AG04449 (cell line): Measurements from ENCODE around the gene FAM24B.
A peak's percentile ranks its signal among the peaks of the same experiment; 100 is the strongest.
"Not testable (repeated sequence)": the region's sequence is repeated elsewhere in the genome, so short reads cannot be mapped to it uniquely, and the experiment has no call there.

Experiments used
- CTCF ChIA-PET: fragments of 350-600 bp; formaldehyde crosslinking; extraction: SDS; loops from one replicate; lab custom pipeline; 2021; ENCODE audit warnings: antibody characterized with exemption; lab: Yijun Ruan, JAX
- POLR2A ChIA-PET: fragments of 400-600, 350-600 bp; formaldehyde crosslinking; extraction: SDS; loops from one replicate; lab custom pipeline; 2020; ENCODE audit warnings: antibody characterized with exemption, inconsistent platforms; lab: Yijun Ruan, JAX
- DNase-seq: peaks from one replicate; pipeline ENCODE4 v3.0.0-alpha.2; 2010; ENCODE audit warnings: low read depth, low spot score
- H3K4me3 ChIP-seq: 2 replicates; pipeline ENCODE4 v1.5.1; 2011; ENCODE audit warnings: low read depth, mild to moderate bottlenecking, control low read depth, low read length
- CTCF ChIP-seq: IDR thresholded peaks from one replicate; pipeline ENCODE4 v1.5.1; 2011; ENCODE audit warnings: mild to moderate bottlenecking, moderate library complexity, low read length, control low read depth, inconsistent platforms; ENCODE audit not compliant: insufficient read depth; ENCODE audit errors: missing control alignments

Gene FAM24B

GRCh38 chr10:122884166-122884565 lies 4.8 kb upstream of the FAM24B start:
- POLR2A ChIA-PET = no interaction called here

GRCh38 chr10:122882766-122883165 lies 3.4 kb upstream of the FAM24B start:
- POLR2A ChIA-PET = no interaction called here
- H3K4me3 ChIP-seq = no peak overlapping the region
- CTCF ChIA-PET = no interaction called here

More at GRCh38 chr10:122884166-122884565, 4.8 kb upstream of the FAM24B start:
- TF ChIP-seq CTCF = no peak
- no peak overlapping the region for H3K4me3 ChIP-seq
- DNase-seq = no peak
- CTCF ChIA-PET = no interaction called here

GRCh38 chr10:122878799-122879338 lies 512 bp downstream of the FAM24B start:
- DNase-seq = no peak
- TF ChIP-seq CTCF = no peak
- H3K4me3 ChIP-seq = peak overlapping the region; percentile 75
- POLR2A ChIA-PET = no interaction called here
- CTCF ChIA-PET = no interaction called here

More at GRCh38 chr10:122882766-122883165, 3.4 kb upstream of the FAM24B start:
- no peak for DNase-seq
- TF ChIP-seq CTCF = no peak

- no peak overlapping the region for H3K4me3 ChIP-seq
- ChIA-PET CTCF (no interaction called here), POLR2A (no interaction called here)
- TF ChIP-seq CTCF = no peak
- no peak for DNase-seq
These were observed 2.1 kb downstream of the FAM24B start for GRCh38 chr10:122877264-122877663.

GRCh38 chr10:122876467-122876855 lies 2.9 kb downstream of the FAM24B start:
- POLR2A ChIA-PET = no interaction called here
- no peak for TF ChIP-seq CTCF
- no peak overlapping the region for H3K4me3 ChIP-seq
- CTCF ChIA-PET = no interaction called here
- no peak for DNase-seq

GRCh38 chr10:122875843-122876466 lies 3.4 kb downstream of the FAM24B start:
- no peak for DNase-seq
- ChIA-PET POLR2A (no interaction called here), CTCF (no interaction called here)
- TF ChIP-seq CTCF = no peak
- H3K4me3 ChIP-seq = no peak overlapping the region

GRCh38 chr10:122871947-122872346 lies 7.4 kb downstream of the FAM24B start:
- CTCF ChIA-PET, H3K4me3 ChIP-seq, POLR2A ChIA-PET, DNase-seq: not testable (repeated sequence)

GRCh38 chr10:122868768-122869167 lies 10.6 kb downstream of the FAM24B start:
- DNase-seq, CTCF ChIA-PET, POLR2A ChIA-PET, H3K4me3 ChIP-seq: not testable (repeated sequence)

GRCh38 chr10:122866757-122867482 lies 12.5 kb downstream of the FAM24B start:
- DNase-seq, CTCF ChIA-PET, H3K4me3 ChIP-seq, POLR2A ChIA-PET: not testable (repeated sequence)
